Omental fat pad (tissue), 4 donors: ENCODE data around the gene CILP2. TPM values are rescaled to one million over a fixed set of nuclear protein-coding genes. Genes with fewer than 3 reads are reported as not detected.

Source experiments
- ATAC-seq: fragments of 150-250 bp; one replicate; pipeline ENCODE4 v1.9.1; 2016; ENCODE audit warnings: mild to moderate bottlenecking, moderate library complexity; ENCODE audit not compliant: low FRiP score
- DNase-seq: peaks from one replicate; pipeline ENCODE4 v3.0.0-alpha.2; 2019; ENCODE audit warnings: low spot score
- total RNA-seq, 4 donors: library from RNA; depleted of rRNA; stranded (reverse); fragments of >200 nt; gene quantifications; one replicate each; pipeline ENCODE4 v1.1.0, GENCODE V29; 2016
- TF ChIP-seq, protein P1 (sequence below), 3 donors: fragments of 450-650 bp; IDR thresholded peaks; one replicate each; pipeline ENCODE4 v1.5.1; 2016 to 2017; ENCODE audit warnings: antibody characterized with exemption in 3 of 3, mild to moderate bottlenecking in 3 of 3, moderate library complexity in 2 of 3

Gene CILP2
- total RNA-seq, 4 donors from 2014 or later = 0.28 to 2.2 (median 0.38) TPM

DNA sequence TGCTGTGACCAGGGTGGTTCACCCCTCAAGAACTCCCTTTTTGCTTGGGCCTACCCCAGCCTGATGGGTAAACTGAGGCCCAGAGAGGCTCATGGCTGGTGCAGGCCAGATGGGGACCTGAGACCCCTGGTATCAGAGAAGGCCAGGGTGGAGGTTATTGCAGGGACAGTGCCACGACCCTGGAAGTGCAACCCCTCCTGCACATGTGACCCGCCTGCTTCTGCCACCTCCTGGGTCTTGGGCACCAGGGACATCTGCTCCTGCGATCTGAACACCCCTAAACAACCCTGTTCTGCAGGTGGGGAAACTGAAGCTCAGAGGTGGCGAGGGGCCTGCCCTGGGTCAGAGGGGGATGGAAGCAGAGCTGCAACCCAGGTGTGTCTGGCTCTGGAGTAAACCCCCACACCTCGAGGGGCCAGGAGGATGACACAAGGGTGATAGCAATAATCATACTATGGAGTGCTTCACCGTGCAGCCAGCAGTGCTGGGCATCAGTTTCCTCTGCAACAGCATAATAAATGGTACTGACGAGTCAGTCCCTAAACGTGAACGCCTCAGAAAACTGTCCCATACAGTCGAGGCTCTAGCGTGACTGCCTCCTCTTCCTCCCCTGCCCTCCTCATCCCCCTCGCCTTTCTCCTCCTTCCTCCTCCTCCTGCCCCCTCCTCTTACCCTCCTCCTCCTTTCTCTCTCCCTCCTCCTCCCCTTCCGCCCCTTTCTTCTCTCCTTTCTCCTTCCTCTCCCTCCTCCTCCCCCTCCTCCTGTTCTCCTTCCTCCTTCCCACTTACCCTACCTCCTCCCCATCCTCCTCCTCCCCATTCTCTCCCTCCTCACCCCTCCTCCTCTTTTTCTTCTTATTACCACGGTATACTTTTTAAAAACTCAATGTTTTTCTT, 5.0 kb upstream of the CILP2 start:
- TF ChIP-seq, protein P1, sequence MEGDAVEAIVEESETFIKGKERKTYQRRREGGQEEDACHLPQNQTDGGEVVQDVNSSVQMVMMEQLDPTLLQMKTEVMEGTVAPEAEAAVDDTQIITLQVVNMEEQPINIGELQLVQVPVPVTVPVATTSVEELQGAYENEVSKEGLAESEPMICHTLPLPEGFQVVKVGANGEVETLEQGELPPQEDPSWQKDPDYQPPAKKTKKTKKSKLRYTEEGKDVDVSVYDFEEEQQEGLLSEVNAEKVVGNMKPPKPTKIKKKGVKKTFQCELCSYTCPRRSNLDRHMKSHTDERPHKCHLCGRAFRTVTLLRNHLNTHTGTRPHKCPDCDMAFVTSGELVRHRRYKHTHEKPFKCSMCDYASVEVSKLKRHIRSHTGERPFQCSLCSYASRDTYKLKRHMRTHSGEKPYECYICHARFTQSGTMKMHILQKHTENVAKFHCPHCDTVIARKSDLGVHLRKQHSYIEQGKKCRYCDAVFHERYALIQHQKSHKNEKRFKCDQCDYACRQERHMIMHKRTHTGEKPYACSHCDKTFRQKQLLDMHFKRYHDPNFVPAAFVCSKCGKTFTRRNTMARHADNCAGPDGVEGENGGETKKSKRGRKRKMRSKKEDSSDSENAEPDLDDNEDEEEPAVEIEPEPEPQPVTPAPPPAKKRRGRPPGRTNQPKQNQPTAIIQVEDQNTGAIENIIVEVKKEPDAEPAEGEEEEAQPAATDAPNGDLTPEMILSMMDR (IDR thresholded peaks at IDR 0.05) = no peak
- ATAC-seq = peak; percentile 3
- DNase-seq = no peak

DNA sequence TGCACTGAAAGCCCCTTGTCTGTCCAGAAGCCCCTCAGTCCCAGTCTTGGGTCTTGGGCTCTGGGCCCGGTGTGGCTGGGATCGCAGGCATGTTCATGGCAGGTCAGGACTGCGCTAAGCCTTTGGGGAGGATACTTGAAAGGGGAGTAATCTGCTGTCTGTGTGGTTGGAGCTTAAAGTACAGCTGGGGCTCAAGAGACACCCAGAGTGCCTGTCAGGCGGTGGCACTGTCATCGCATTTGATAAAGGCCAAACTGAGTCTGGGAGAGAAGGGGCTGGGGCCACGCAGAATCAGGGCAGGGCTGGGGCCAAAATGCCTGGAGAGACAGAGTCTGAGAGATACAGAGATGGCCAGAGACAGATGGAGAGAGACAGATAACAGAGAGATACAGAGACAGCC, 4.2 kb upstream of the CILP2 start:
- DNase-seq (no peak), ATAC-seq (no peak)
- TF ChIP-seq, protein P1 (IDR thresholded peaks at IDR 0.05) = no peak

DNA sequence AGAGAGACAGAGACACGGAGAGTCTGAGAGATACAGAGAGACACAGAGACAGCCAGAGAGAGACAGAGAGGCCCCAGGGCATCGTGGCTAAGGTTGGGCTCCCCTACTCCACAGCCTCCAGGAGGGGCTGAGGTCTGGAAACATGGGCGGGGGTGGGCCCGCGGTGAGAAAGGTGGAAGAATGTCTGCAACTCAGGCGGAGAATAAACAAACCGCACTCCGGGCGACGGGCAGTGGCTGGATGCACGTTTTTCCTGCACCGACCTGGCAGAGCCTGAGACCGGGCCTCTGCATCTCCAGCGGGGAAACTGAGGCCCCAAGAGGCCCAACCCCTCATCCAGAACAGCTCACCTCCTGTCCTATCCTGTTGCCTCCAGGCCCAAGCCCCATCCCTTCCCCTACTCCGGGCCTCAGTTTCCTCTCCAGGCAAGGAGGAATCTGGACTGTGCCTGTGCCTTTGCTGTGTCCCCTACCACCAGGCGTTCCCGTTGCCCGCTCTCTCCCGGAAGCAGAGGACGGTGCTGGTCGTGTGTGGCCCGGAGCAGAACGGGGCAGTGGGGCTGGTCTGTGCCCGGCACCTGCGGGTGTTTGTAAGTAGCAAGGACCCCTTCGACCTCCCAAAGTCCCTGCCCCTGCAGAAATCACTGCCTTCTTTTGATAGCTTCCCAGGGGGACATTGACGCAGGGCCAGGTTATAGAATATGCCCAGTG, 3.4 kb upstream of the CILP2 start:
- TF ChIP-seq, protein P1 (IDR thresholded peaks at IDR 0.05) = no peak
- no peak for DNase-seq
- no peak for ATAC-seq

DNA sequence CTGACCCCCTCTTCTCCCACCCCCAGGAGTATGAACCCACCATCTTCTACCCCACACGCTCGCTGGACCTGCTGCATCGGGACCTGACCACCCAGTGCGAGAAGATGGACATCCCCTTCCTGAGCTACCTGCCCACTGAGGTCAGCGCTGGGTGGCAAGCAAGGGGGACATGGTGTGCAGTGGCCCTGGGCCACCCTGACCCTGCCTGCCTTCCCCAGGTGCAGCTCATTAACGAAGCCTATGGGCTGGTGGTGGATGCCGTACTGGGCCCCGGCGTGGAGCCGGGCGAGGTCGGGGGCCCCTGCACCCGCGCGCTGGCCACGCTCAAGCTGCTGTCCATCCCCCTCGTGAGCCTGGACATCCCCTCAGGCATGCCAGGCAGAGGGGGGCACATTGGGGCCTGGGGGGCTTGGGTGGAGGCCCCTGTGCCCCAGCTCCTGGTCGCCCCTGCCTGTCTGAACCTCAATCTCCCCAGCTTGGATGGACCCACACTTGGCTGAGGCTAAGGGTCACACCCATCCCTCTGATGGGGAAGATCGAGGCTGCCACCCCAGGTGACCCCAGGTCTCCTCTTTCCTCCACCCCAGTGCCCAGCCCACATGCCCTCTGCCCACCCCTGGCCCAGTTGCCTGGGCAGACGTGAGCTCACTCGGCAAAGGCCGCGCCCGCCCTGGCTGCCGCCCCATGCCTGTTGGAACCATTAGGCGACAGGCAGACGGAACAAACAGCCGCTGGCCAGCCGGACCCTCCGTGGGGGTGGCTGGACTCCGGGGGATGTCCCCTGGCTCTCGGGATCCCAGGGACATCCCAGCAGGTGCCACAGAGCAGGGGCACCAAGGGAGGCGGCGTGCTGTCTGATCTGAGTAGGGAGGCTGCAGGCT, 2.5 kb upstream of the CILP2 start:
- no peak for DNase-seq
- ATAC-seq = no peak

DNA sequence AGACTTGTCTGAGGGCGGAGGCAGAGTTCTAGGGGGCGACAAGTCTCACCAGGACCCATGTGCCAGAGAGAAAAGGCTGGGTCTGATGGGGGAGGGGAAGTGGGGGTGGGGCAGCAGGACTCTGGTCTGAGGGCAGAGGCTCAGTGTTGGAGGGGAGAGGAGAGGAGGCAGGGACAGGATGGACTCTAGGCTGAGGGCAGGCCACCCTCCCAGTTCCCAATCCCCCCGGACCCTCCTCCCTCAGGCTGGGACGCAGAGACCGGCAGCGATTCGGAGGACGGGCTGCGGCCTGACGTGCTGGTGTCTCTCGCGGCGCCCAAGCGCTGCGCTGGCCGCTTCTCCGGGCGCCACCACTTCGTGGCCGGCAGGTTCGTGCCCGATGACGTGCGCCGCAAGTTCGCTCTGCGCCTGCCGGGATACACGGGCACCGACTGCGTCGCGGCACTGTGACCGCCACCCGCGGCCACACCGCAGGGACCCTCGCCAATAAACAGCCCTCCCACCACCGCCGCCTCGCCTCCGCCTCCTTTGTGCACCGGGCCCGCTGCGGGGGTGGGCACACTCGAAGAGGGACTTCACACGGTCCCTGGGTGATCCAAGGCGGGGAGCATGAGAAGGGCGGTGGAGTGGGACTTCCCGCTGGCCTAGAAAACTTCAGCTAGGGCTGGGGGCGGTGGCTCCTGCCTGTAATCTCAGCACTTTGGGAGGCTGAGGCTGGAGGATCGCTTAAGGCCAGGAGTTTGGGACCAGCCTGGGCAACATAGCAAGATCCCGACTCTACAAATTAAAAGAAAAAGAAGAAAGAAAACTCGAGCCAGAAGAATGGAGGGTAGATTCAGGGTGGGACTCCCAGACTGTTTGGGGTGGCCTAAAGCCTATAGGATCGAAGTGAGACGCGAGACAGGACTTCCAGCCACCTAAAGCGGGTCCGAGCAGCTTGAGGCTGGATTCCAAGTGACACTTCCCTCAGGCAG, 703 bp upstream of the CILP2 start:
- TF ChIP-seq, protein P1 (IDR thresholded peaks at IDR 0.05) = no peak
- DNase-seq (no peak), ATAC-seq (no peak)

More for the DNA sequence above, 2.5 kb upstream of the CILP2 start:
- TF ChIP-seq, protein P1 (IDR thresholded peaks at IDR 0.05) = no peak

DNA sequence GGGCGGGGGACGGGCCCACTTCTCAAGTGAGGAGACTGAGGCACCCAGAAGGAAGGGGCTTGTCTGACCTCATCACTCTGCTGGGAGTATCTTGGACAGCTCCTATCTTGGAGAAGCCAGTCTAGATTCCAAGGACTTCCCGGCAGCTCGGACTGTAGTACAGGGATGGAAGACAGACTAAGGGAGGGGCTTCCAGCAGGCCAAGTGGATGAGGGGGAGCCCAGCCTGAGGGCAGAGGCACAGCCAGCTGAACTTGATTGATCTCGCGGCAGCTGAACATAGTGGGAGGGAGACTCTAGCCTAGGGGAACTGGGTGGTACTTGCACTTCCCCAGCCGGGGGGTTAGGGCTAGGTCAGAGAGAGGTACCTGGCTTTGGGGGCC, 711 bp downstream of the CILP2 start:
- TF ChIP-seq, protein P1 (IDR thresholded peaks at IDR 0.05) = no peak
- no peak for DNase-seq

More for the DNA sequence above, 711 bp downstream of the CILP2 start:
- ATAC-seq = no peak
